GM21528 (cell line): ENCODE measurements around the gene AGO3.

Experiments used
- ATAC-seq: cut with Tn5 transposase; IDR thresholded peaks from one replicate; pipeline ENCODE4 v1.9.1; 2021; ENCODE audit warnings: mild to moderate bottlenecking, moderate library complexity; ENCODE audit not compliant: unreplicated experiment, low FRiP score

Gene AGO3

DNA sequence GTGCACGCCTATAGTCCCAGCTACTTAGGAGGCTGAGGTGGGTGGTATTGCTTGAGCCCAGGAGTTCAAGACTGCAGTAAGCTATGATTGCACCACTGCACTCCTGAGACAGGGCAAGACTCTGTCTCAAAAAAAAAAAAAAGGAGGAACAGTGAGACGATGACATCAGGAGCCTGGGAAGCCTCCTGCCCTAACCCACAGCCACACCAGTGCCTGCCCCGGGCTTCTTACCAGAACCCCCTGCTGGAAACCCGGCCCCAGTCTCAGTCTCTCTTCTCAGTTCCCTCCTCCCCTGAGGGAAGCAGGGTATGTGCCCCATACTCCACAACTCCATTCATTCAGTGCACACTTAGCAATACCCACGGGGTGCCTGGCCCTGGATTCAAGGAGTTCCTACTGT lies 185.0 kb downstream of the AGO3 start:
- ATAC-seq, result no peak

DNA sequence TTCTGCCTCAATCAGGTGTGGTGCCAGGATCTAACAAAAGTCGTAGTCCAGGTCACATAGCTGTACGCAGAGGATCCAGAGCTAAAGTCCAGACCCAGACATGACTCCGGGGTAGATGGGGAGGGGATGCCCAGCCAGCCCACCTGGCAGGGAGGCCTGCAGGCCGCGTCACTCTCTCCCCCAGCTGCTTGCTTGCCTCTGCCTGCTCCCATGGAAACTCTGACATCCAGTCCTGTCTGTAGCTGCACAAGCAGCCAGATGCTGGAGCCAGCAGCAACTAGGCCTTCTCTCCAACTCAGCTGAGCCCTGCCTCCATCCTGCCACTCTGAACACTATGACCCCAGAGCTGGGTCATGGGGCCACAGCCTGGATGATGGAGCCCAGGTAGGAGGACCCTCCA lies 186.0 kb downstream of the AGO3 start:
- no peak for ATAC-seq

DNA sequence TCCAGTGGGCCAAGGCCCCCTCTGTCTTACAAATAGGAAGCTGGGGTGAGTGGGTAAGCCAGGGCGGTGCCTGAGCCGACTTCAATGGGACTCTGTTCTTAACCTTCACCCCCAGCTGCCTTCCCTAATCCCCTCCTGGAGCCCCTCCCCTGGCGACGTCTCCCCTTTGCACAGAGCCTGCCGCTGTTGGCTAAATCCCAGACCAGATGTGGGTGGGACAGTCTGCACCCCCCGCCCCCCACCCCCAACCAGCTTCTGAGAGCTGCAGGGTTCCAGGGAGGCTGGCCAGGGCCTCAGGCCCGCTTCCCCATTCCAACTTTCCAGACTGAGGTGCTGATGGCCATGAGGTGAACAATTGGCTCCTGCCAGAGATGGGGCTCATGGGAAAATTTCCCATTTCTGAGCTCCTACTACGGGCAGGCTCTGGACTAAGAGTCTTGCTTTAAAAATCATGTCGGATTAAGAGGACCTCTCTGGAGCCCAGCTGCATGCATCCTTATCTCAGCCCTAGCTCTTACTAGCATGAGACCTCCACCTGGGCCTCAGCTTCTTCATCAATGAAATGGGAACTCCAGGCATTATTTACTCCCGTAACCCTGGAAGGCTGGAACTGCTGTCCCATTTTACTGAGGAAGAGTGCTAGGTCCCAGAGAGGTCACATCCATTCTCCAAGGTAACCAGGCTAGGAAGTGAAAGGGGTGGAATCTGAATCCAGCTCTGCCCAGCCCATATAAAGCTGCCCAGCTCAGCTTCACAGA lies 187.7 kb downstream of the AGO3 start:
- no peak for ATAC-seq

DNA sequence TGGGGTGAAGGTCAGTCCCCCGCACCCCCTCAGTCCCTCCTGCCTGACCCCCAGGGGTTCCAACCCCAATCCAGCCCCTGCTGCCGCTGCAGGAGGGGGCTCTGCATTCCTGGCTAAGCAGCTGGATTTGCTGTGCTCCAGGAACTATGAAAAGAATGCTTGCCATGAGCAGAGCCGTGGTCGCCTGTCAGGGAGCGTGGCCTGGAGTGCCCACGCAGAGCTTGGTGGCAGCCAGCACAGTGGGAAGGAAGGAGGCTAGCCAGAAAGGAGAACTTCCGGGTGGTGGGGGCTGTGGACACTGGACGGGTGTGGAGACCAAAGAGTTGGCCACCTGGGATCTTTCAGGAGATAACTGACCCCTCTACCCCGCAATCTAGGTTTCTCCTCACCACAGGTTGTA lies 188.6 kb downstream of the AGO3 start:
- ATAC-seq, result no peak
